Stomach (tissue), 9 donors: ENCODE results near the gene CSMD2. TPM values are rescaled to one million over a fixed set of nuclear protein-coding genes. Genes with fewer than 3 reads are reported as not detected.

Experiments
- DNase-seq, 2 donors: peaks; one replicate each; pipeline versions ENCODE4 v3.0.0 to v3.0.0-alpha.2; 2013 to 2019
- H3K27ac ChIP-seq, 5 donors: fragments of 200-600 bp in 4 of 5; sonication (generic) in 4 of 5; one replicate each; pipeline ENCODE4 v1.5.1; 2013 to 2019; ENCODE audit warnings: mild to moderate bottlenecking in 1 of 5, moderate library complexity in 1 of 5
- H3K27me3 ChIP-seq, 3 donors: fragments of 200-600 bp; sonication (generic); one replicate each; pipeline ENCODE4 v1.5.1; 2017 to 2019; ENCODE audit warnings: mixed run types in 1 of 3
- H3K36me3 ChIP-seq, 4 donors: fragments of 200-600 bp; sonication (generic); 1 replicate in 3 of 4; 2 replicates in 1 of 4; pipeline ENCODE4 v1.5.1; 2016 to 2019
- H3K4me1 ChIP-seq, 4 donors: fragments of 200-600 bp; sonication (generic); one replicate each; pipeline ENCODE4 v1.5.1; 2016 to 2019
- H3K4me3 ChIP-seq, 4 donors: fragments of 200-600 bp; sonication (generic) in 3 of 4; one replicate each; pipeline ENCODE4 v1.5.1; 2016 to 2019; ENCODE audit warnings: mild to moderate bottlenecking in 1 of 4
- H3K9me3 ChIP-seq, 4 donors: fragments of 200-600 bp; sonication (generic); one replicate each; pipeline ENCODE4 v1.5.1; 2016 to 2019
- CTCF ChIP-seq, 7 experiments: fragments of 450-650 bp in 4 of 7; fragments of 200-600 bp in 3 of 7; sonication (generic) in 3 of 7; IDR thresholded peaks; one replicate each; pipeline ENCODE4 v1.5.1; 2016 to 2019; ENCODE audit warnings: antibody characterized with exemption in 7 of 7, control low read depth in 2 of 7, mild to moderate bottlenecking in 1 of 7
- EP300 ChIP-seq: sonication (generic); formaldehyde crosslinking; IDR thresholded peaks from one replicate; pipeline ENCODE4 v1.6.1; 2017; ENCODE audit warnings: antibody characterized with exemption
- POLR2A ChIP-seq, 4 donors: fragments of 450-650 bp; IDR thresholded peaks; one replicate each; pipeline ENCODE4 v1.6.1; 2016; ENCODE audit warnings: antibody characterized with exemption in 4 of 4, control low read depth in 2 of 4, mild to moderate bottlenecking in 1 of 4, moderate library complexity in 1 of 4
- POLR2AphosphoS5 ChIP-seq, 3 donors: sonication (generic); formaldehyde crosslinking; IDR thresholded peaks; one replicate each; pipeline ENCODE4 v1.6.1; 2016; ENCODE audit warnings: antibody characterized with exemption in 3 of 3
- WGBS, 5 donors: extraction: QIAGEN DNeasy Blood & Tissue Kit in 3 of 5; methylation state at CpG; one replicate each; pipeline versions ENCODE4 v1.1.5 to v1.1.7; 2013 to 2018; 5-methylcytosine and 5-hydroxymethylcytosine counted together
- intact Hi-C: fragments of 100-400 bp; cut with DNase I; formaldehyde crosslinking; loops from one replicate; pipeline ENCODE4 v1.15.1; 2023; ENCODE audit warnings: low total_unique reads
- polyA plus RNA-seq, 3 donors: library from polyadenylated mRNA; stranded (reverse); fragments of 200-250 nt; gene quantifications; one replicate each; pipeline ENCODE4 v1.2.3, GENCODE V29; 2013
- total RNA-seq, 5 donors: library from RNA; depleted of rRNA; stranded (reverse); fragments of >200 nt; gene quantifications; one replicate each; pipeline versions ENCODE4 v1.1.0 to v1.2.3, GENCODE V29; 2014 to 2016
- donor health status: healthy with polysubstance abuse.
- donor health status: Bipolar disorder and iron deficiency.
- donor health status: healthy.

CSMD2 gene
- total and polyA plus RNA-seq, 8 donors, result 0.10 to 3.5 (median 0.37) TPM; not detected in 1

- Histone ChIP-seq H3K4me3 (no peak overlapping the region), H3K4me1 (no peaks in the 10 kb centered on the region), H3K9me3 (no peaks in the 10 kb centered on the region), H3K27ac (no peak overlapping the region), H3K36me3 (no peaks in the 10 kb centered on the region), H3K27me3 (peaks cover 0 to 4% (median 0%) of the 10 kb centered on the region in 3 donors)
- no peak for DNase-seq
- intact Hi-C loops, result no loop called here
- TF ChIP-seq CTCF (IDR thresholded peaks at IDR 0.05) (no peak), POLR2A (IDR thresholded peaks at IDR 0.05) (no peak), POLR2AphosphoS5 (IDR thresholded peaks at IDR 0.05) (no peak), EP300 (no peak)
- 53 to 61% (median 55%) methylated on average over 2 of the region's 2 CpGs for WGBS, 5 donors
These were observed 162.2 kb downstream of the CSMD2 start for GRCh38 chr1:34002810-34003209.

GRCh38 chr1:33997127-33998036, 167.6 kb downstream of the CSMD2 start:
- H3K27ac ChIP-seq, result no peak overlapping the region
- H3K4me1 ChIP-seq, result no peaks in the 10 kb centered on the region
- intact Hi-C loops, result no loop called here
- 76 to 77% (median 76%) methylated on average over 13 of the region's 13 CpGs for WGBS, 5 donors
- H3K4me3 ChIP-seq, result no peak overlapping the region
- H3K9me3 ChIP-seq, result no peaks in the 10 kb centered on the region
- no peak for DNase-seq
- H3K36me3 ChIP-seq, result no peaks in the 10 kb centered on the region
- H3K27me3 ChIP-seq, result peaks cover 0 to 27% (median 0%) of the 10 kb centered on the region in 3 donors
- no peak for TF ChIP-seq EP300
- TF ChIP-seq POLR2A (IDR thresholded peaks at IDR 0.05), result no peak
- no peak for TF ChIP-seq CTCF (IDR thresholded peaks at IDR 0.05)
- TF ChIP-seq POLR2AphosphoS5 (IDR thresholded peaks at IDR 0.05), result no peak

GRCh38 chr1:33996281-33996680, 168.7 kb downstream of the CSMD2 start:
- H3K4me3 ChIP-seq, result no peak overlapping the region
- H3K9me3 ChIP-seq, result no peaks in the 10 kb centered on the region
- intact Hi-C loops, result no loop called here
- DNase-seq, result no peak
- TF ChIP-seq POLR2AphosphoS5 (IDR thresholded peaks at IDR 0.05) (no peak), POLR2A (IDR thresholded peaks at IDR 0.05) (no peak), CTCF (IDR thresholded peaks at IDR 0.05) (no peak), EP300 (no peak)
- no peaks in the 10 kb centered on the region for H3K4me1 ChIP-seq
- 80 to 89% (median 87%) methylated on average over 5 of the region's 5 CpGs for WGBS, 5 donors
- no peak overlapping the region for H3K27ac ChIP-seq
- H3K27me3 ChIP-seq, result peaks cover 0 to 27% (median 0%) of the 10 kb centered on the region in 3 donors
- H3K36me3 ChIP-seq, result no peaks in the 10 kb centered on the region

GRCh38 chr1:33993301-33993700, 171.7 kb downstream of the CSMD2 start:
- DNase-seq, result no peak
- Histone ChIP-seq H3K4me3 (no peak overlapping the region), H3K4me1 (no peaks in the 10 kb centered on the region), H3K27me3 (peaks cover 0 to 27% (median 0%) of the 10 kb centered on the region in 3 donors), H3K36me3 (no peaks in the 10 kb centered on the region), H3K9me3 (no peaks in the 10 kb centered on the region), H3K27ac (no peak overlapping the region)
- TF ChIP-seq POLR2A (IDR thresholded peaks at IDR 0.05), result no peak
- TF ChIP-seq POLR2AphosphoS5 (IDR thresholded peaks at IDR 0.05), result no peak
- no peak for TF ChIP-seq EP300
- no peak for TF ChIP-seq CTCF (IDR thresholded peaks at IDR 0.05)
- intact Hi-C loops, result no loop called here
- 72 to 93% (median 80%) methylated on average over 4 of the region's 4 CpGs for WGBS, 5 donors
